ENCODE data around the gene SLIT1.

SLIT1 gene

GRCh38 chr10:97017474-97017903 lies 168.3 kb downstream of the SLIT1 start:
- no peak for TF ChIP-seq CTCF (IDR thresholded peaks at IDR 0.05)
- Histone ChIP-seq H3K36me3 (ENCODE audit: control insufficient read depth, insufficient read depth, low read length) (no peaks in the 10 kb centered on the region), H3K4me1 (no peaks in the 10 kb centered on the region), H3K79me2 (no peaks in the 10 kb centered on the region), H3K27me3 (ENCODE audit: control insufficient read depth, insufficient read depth, low read length) (no peaks in the 10 kb centered on the region), H3K9me3 (ENCODE audit: control insufficient read depth, low read length) (no peaks in the 10 kb centered on the region), H3K4me2 (ENCODE audit: low read length) (no peak overlapping the region), H3K9ac (no peak overlapping the region), H2AFZ (no peak overlapping the region), H3K4me3 (ENCODE audit: low read depth, low read length) (no peak overlapping the region), H3K27ac (no peak overlapping the region)

GRCh38 chr10:97016728-97017473 lies 168.9 kb downstream of the SLIT1 start:
- no peak overlapping the region for H3K9ac ChIP-seq
- H3K36me3 ChIP-seq (ENCODE audit: control insufficient read depth, insufficient read depth, low read length), result no peaks in the 10 kb centered on the region
- no peak overlapping the region for H2AFZ ChIP-seq
- no peaks in the 10 kb centered on the region for H3K9me3 ChIP-seq (ENCODE audit: control insufficient read depth, low read length)
- H3K4me3 ChIP-seq (ENCODE audit: low read depth, low read length), result no peak overlapping the region
- no peak overlapping the region for H3K4me2 ChIP-seq (ENCODE audit: low read length)
- no peaks in the 10 kb centered on the region for H3K4me1 ChIP-seq
- H3K27me3 ChIP-seq (ENCODE audit: control insufficient read depth, insufficient read depth, low read length), result no peaks in the 10 kb centered on the region
- no peak for TF ChIP-seq CTCF (IDR thresholded peaks at IDR 0.05)
- H3K79me2 ChIP-seq, result no peaks in the 10 kb centered on the region
- no peak overlapping the region for H3K27ac ChIP-seq

- no peak overlapping the region for H3K9ac ChIP-seq
- no peak for TF ChIP-seq CTCF (IDR thresholded peaks at IDR 0.05)
These were observed 170.5 kb downstream of the SLIT1 start for GRCh38 chr10:97015240-97015639.

GRCh38 chr10:97013983-97014382 lies 171.8 kb downstream of the SLIT1 start:
- Histone ChIP-seq H3K36me3 (ENCODE audit: control insufficient read depth, insufficient read depth, low read length) (no peaks in the 10 kb centered on the region), H3K27ac (no peak overlapping the region), H3K27me3 (ENCODE audit: control insufficient read depth, insufficient read depth, low read length) (no peaks in the 10 kb centered on the region), H3K4me2 (ENCODE audit: low read length) (no peak overlapping the region), H3K9me3 (ENCODE audit: control insufficient read depth, low read length) (no peaks in the 10 kb centered on the region), H2AFZ (no peak overlapping the region), H3K9ac (no peak overlapping the region), H3K4me3 (ENCODE audit: low read depth, low read length) (no peak overlapping the region), H3K4me1 (no peaks in the 10 kb centered on the region), H3K79me2 (no peaks in the 10 kb centered on the region)
- TF ChIP-seq CTCF (IDR thresholded peaks at IDR 0.05), result no peak

More at GRCh38 chr10:97015240-97015639, 170.5 kb downstream of the SLIT1 start:
- Histone ChIP-seq H3K9me3 (ENCODE audit: control insufficient read depth, low read length) (no peaks in the 10 kb centered on the region), H3K27ac (no peak overlapping the region), H2AFZ (no peak overlapping the region), H3K4me1 (no peaks in the 10 kb centered on the region), H3K79me2 (no peaks in the 10 kb centered on the region), H3K4me2 (ENCODE audit: low read length) (no peak overlapping the region), H3K27me3 (ENCODE audit: control insufficient read depth, insufficient read depth, low read length) (no peaks in the 10 kb centered on the region), H3K36me3 (ENCODE audit: control insufficient read depth, insufficient read depth, low read length) (no peaks in the 10 kb centered on the region), H3K4me3 (ENCODE audit: low read depth, low read length) (no peak overlapping the region)

GRCh38 chr10:97013568-97013967 lies 172.2 kb downstream of the SLIT1 start:
- Histone ChIP-seq H3K4me2 (ENCODE audit: low read length) (no peak overlapping the region), H3K27me3 (ENCODE audit: control insufficient read depth, insufficient read depth, low read length) (no peaks in the 10 kb centered on the region), H2AFZ (no peak overlapping the region), H3K9ac (no peak overlapping the region), H3K9me3 (ENCODE audit: control insufficient read depth, low read length) (no peaks in the 10 kb centered on the region), H3K79me2 (no peaks in the 10 kb centered on the region), H3K36me3 (ENCODE audit: control insufficient read depth, insufficient read depth, low read length) (no peaks in the 10 kb centered on the region), H3K4me3 (ENCODE audit: low read depth, low read length) (no peak overlapping the region), H3K4me1 (no peaks in the 10 kb centered on the region), H3K27ac (no peak overlapping the region)
- TF ChIP-seq CTCF (IDR thresholded peaks at IDR 0.05), result no peak
